ENCODE data around the gene SIRT7.

The SIRT7 gene

DNA sequence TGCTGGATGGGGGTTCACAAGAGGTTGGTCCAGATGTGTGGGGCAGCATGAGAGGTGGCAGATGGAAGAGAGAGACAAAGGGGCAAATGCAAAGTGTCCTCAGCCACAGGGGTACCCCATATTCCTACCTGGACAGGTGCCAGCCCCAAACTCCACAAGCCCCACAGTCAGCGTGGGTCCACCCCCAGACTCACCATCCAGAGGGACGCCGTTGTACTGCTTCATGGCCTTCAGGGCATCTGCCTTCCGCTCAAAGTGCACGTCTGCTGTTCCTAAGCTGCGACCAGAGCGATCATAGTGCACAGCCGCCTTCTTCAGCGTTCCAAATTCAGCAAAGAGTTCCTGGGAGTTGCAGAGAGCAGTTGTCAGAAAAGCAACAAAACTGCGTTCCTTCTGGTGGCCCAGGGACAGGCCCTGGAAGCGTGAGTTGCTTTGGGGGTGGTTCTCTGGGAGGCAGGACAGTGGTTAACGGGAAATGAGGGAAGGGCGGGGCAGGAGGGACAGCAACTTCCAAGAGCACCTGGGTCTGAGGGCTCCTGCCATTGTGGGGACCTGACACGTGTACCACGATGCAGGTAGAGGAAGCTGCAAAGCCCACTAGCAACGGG is 28.9 kb downstream of the SIRT7 start:
- Histone ChIP-seq H3K27ac (no peak overlapping the region), H3K4me3 (ENCODE audit: low read depth, low read length) (no peak overlapping the region), H3K36me3 (replicated peaks) (peaks cover 54% of the 10 kb centered on the region), H3K27me3 (replicated peaks) (no peaks in the 10 kb centered on the region)
- in situ Hi-C loops (cut with HindIII; ENCODE audit: low pct_ligation_motif_present, low sequenced_read_pairs), result no loop called here
- no peak for DNase-seq
- TF ChIP-seq, protein P1, sequence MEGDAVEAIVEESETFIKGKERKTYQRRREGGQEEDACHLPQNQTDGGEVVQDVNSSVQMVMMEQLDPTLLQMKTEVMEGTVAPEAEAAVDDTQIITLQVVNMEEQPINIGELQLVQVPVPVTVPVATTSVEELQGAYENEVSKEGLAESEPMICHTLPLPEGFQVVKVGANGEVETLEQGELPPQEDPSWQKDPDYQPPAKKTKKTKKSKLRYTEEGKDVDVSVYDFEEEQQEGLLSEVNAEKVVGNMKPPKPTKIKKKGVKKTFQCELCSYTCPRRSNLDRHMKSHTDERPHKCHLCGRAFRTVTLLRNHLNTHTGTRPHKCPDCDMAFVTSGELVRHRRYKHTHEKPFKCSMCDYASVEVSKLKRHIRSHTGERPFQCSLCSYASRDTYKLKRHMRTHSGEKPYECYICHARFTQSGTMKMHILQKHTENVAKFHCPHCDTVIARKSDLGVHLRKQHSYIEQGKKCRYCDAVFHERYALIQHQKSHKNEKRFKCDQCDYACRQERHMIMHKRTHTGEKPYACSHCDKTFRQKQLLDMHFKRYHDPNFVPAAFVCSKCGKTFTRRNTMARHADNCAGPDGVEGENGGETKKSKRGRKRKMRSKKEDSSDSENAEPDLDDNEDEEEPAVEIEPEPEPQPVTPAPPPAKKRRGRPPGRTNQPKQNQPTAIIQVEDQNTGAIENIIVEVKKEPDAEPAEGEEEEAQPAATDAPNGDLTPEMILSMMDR (IDR thresholded peaks at IDR 0.05; ENCODE audit: low read depth, low read length, missing control alignments), result no peak

DNA sequence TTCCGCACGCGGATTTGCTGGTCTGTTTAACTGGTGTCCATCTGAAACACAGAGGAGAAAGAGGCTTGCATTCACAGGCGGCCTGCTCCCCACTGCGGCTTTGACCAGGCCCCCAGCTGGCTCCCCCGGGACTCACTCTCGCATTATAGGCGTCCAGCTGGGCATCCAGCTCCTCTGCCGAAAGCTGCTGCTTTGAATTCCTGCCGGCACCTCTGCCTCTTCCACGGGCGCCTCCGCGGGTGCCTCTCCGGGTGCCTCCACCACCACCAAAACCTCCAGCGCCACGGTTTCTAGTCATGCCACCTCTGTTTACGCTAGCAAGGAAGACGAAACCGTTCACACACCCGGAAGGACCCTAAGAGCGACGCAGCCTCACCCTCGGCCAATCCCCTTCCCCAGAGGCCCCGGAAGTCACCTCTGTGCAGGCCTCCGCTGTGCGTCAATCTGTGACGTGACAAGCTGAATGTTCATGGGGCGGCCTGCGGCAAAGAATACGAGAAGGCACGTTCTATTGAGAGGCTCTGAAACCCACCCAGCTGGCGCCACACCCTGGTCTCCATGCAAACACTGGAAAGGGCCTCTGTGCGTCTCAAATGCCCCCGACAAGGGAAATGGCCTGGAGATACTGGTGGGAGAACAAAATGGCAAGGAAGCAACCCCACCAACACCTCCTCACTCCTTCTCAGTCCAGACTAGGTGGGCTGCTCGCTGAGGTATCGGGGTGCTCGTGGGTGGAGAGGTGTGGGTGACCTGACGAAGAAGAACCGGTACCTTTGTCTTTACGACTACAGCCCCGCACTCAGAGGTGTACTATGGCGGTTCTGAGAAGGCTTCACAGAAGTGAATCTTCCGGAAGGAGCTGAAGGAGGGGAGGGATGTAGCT is 29.6 kb downstream of the SIRT7 start:
- in situ Hi-C loops (cut with HindIII; ENCODE audit: low pct_ligation_motif_present, low sequenced_read_pairs), result no loop called here
- TF ChIP-seq, protein P1 (IDR thresholded peaks at IDR 0.05; ENCODE audit: low read depth, low read length, missing control alignments), result no peak
- Histone ChIP-seq H3K36me3 (replicated peaks) (peaks cover 60% of the 10 kb centered on the region), H3K27ac (no peak overlapping the region), H3K27me3 (replicated peaks) (no peaks in the 10 kb centered on the region), H3K4me3 (ENCODE audit: low read depth, low read length) (no peak overlapping the region)
- no peak for DNase-seq

- in situ Hi-C loops (cut with HindIII; ENCODE audit: low pct_ligation_motif_present, low sequenced_read_pairs), result no loop called here
- Histone ChIP-seq H3K27ac (peak overlapping the region; percentile 29), H3K36me3 (replicated peaks) (peaks cover 67% of the 10 kb centered on the region), H3K27me3 (replicated peaks) (no peaks in the 10 kb centered on the region), H3K4me3 (ENCODE audit: low read depth, low read length) (no peak overlapping the region)
- TF ChIP-seq, protein P1 (IDR thresholded peaks at IDR 0.05; ENCODE audit: low read depth, low read length, missing control alignments), result no peak
- no peak for DNase-seq
These were observed 32.0 kb downstream of the SIRT7 start for GRCh38 chr17:81885869-81886548.

DNA sequence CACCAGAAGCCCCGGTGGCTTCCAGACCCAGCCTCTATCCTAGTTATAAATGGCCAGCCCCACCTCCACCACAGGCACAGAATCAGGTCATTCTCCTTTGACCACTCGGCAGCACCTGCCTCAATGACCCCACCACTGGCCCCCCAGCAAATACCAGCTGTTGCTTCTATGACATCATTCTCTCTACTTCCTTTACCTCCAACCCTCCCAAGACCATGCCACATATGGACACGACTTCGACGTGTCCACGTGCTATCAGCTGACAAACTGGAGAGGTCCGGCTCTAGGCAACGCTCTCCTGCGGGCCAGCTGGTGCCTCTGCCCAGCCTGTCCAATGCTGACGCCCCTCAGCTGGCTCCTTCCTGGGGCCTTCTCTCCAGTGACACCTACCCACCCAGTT is 32.5 kb downstream of the SIRT7 start:
- H3K27ac ChIP-seq, result no peak overlapping the region
- H3K4me3 ChIP-seq (ENCODE audit: low read depth, low read length), result no peak overlapping the region
- H3K27me3 ChIP-seq (replicated peaks), result no peaks in the 10 kb centered on the region
- in situ Hi-C loops (cut with HindIII; ENCODE audit: low pct_ligation_motif_present, low sequenced_read_pairs), result no loop called here
- TF ChIP-seq, protein P1 (IDR thresholded peaks at IDR 0.05; ENCODE audit: low read depth, low read length, missing control alignments), result no peak
- peaks cover 67% of the 10 kb centered on the region for H3K36me3 ChIP-seq (replicated peaks)
- no peak for DNase-seq

GRCh38 chr17:81884968-81885367 is 33.0 kb downstream of the SIRT7 start:
- no peak for DNase-seq
- Histone ChIP-seq H3K27me3 (replicated peaks) (no peaks in the 10 kb centered on the region), H3K36me3 (replicated peaks) (peaks cover 67% of the 10 kb centered on the region), H3K4me3 (ENCODE audit: low read depth, low read length) (no peak overlapping the region), H3K27ac (no peak overlapping the region)
- in situ Hi-C loops (cut with HindIII; ENCODE audit: low pct_ligation_motif_present, low sequenced_read_pairs), result no loop called here
- TF ChIP-seq, protein P1 (IDR thresholded peaks at IDR 0.05; ENCODE audit: low read depth, low read length, missing control alignments), result no peak
